ENCODE results near the gene GIGYF2.
A peak's percentile ranks its signal among the peaks of the same experiment; 100 is the strongest.

GIGYF2 gene

GRCh38 chr2:232877940-232878511 is 180.9 kb downstream of the GIGYF2 start:
- H3K27ac Mint-ChIP-seq = no peak overlapping the region
- peak overlapping the region; percentile 72 for H3K4me3 Mint-ChIP-seq
- no peaks in the 10 kb centered on the region for H3K36me3 Mint-ChIP-seq (ENCODE audit: low read depth)
- H3K9me3 Mint-ChIP-seq = no peaks in the 10 kb centered on the region
- H3K4me1 Mint-ChIP-seq = peaks cover 33% of the 10 kb centered on the region
- H3K27me3 Mint-ChIP-seq (ENCODE audit: low read depth, poor library complexity) = peaks cover 37% of the 10 kb centered on the region
- DNase-seq = no peak
- TF ChIP-seq, protein P1, sequence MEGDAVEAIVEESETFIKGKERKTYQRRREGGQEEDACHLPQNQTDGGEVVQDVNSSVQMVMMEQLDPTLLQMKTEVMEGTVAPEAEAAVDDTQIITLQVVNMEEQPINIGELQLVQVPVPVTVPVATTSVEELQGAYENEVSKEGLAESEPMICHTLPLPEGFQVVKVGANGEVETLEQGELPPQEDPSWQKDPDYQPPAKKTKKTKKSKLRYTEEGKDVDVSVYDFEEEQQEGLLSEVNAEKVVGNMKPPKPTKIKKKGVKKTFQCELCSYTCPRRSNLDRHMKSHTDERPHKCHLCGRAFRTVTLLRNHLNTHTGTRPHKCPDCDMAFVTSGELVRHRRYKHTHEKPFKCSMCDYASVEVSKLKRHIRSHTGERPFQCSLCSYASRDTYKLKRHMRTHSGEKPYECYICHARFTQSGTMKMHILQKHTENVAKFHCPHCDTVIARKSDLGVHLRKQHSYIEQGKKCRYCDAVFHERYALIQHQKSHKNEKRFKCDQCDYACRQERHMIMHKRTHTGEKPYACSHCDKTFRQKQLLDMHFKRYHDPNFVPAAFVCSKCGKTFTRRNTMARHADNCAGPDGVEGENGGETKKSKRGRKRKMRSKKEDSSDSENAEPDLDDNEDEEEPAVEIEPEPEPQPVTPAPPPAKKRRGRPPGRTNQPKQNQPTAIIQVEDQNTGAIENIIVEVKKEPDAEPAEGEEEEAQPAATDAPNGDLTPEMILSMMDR (IDR thresholded peaks at IDR 0.05) = no peak

GRCh38 chr2:232878855-232879617 is 181.9 kb downstream of the GIGYF2 start:
- DNase-seq = no peak
- TF ChIP-seq, protein P1 (IDR thresholded peaks at IDR 0.05) = no peak
- no peaks in the 10 kb centered on the region for H3K36me3 Mint-ChIP-seq (ENCODE audit: low read depth)
- H3K27ac Mint-ChIP-seq = no peak overlapping the region
- H3K9me3 Mint-ChIP-seq = no peaks in the 10 kb centered on the region
- no peak overlapping the region for H3K4me3 Mint-ChIP-seq
- H3K27me3 Mint-ChIP-seq (ENCODE audit: low read depth, poor library complexity) = peaks cover 36% of the 10 kb centered on the region
- peaks cover 29% of the 10 kb centered on the region for H3K4me1 Mint-ChIP-seq

DNA sequence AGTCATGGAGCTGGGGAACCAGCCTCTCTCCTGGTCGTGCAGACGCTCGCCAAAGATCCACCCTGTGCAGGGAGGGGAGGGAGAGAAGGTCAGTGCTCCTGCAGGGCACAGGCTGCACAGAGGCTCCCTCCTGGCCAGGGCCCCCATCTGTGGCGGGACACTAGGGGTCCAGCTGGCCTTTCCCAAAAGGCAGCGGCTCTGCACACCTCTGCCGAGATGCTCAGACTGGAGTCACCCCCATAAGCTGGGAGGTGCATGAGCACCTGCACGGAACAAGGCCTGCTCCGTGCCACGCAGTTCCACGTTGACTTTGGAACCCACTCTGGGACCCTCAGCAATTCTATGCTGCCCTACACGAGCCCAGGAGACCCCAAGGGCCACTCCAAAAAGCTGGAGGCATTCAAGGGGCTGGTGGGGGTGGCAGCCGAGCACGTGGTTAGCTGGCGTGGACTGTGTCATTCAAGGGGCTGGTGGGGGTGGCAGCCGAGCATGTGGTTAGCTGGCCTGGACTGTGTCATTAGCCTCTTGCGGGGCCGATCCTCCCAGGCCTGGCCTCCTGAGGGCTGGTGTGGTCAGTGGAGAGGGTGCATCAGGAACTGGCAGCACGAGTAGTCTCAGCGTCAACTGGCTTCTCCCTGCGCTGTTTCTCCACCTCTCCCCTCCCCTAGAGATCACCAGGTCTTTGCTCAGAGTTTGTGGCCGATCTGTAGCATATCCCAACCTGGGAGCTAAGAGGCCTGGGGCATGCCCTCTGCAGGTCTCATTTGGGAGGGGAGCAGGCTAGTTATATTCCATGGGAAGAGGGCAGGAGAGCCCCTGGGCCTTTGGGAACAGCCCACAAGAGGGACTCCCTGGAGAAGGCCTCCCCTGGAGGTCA is 182.7 kb downstream of the GIGYF2 start:
- Mint-ChIP-seq H3K9me3 (no peaks in the 10 kb centered on the region), H3K4me3 (no peak overlapping the region), H3K27ac (peak overlapping the region; percentile 39), H3K27me3 (ENCODE audit: low read depth, poor library complexity) (peaks cover 31% of the 10 kb centered on the region), H3K36me3 (ENCODE audit: low read depth) (no peaks in the 10 kb centered on the region), H3K4me1 (peaks cover 24% of the 10 kb centered on the region)
- no peak for DNase-seq
- TF ChIP-seq, protein P1 (IDR thresholded peaks at IDR 0.05) = no peak

GRCh38 chr2:232880764-232881351 is 183.7 kb downstream of the GIGYF2 start:
- Mint-ChIP-seq H3K27ac (peak overlapping the region; percentile 39), H3K36me3 (ENCODE audit: low read depth) (no peaks in the 10 kb centered on the region), H3K9me3 (no peaks in the 10 kb centered on the region), H3K27me3 (ENCODE audit: low read depth, poor library complexity) (peaks cover 21% of the 10 kb centered on the region), H3K4me1 (peaks cover 32% of the 10 kb centered on the region), H3K4me3 (no peak overlapping the region)
- TF ChIP-seq, protein P1 (IDR thresholded peaks at IDR 0.05) = no peak
- DNase-seq = no peak

DNA sequence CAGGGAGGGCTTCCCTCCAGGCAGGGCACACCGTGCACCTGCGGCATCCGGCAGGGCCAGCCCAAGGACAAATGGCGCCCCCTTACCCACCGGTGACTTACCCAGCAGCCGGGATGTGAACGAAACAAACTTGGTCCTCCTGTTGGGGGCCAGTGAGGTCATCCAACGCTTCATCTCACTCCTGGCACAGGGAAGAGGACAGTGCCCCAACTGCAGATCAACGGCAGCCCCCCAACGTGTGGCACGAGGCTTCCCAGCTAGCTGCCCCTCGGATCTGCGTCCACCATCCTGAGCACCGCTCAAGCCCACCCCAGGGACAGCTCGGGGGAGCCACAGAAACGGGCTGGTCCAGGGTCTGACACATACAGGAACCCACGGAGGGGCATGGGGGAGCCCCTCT is 185.0 kb downstream of the GIGYF2 start:
- Mint-ChIP-seq H3K27ac (no peak overlapping the region), H3K4me1 (peaks cover 37% of the 10 kb centered on the region), H3K9me3 (no peaks in the 10 kb centered on the region), H3K4me3 (no peak overlapping the region), H3K36me3 (ENCODE audit: low read depth) (no peaks in the 10 kb centered on the region), H3K27me3 (ENCODE audit: low read depth, poor library complexity) (peaks cover 19% of the 10 kb centered on the region)
- TF ChIP-seq, protein P1 (IDR thresholded peaks at IDR 0.05) = no peak
- no peak for DNase-seq

All from nephron progenitor cell (in vitro differentiated cells).